Small intestine (tissue), 7 donors: ENCODE measurements around the gene ZGRF1. TPM values are rescaled to one million over a fixed set of nuclear protein-coding genes. Genes with fewer than 3 reads are reported as not detected.
A peak's percentile ranks its signal among the peaks of the same experiment; 100 is the strongest.

Experiments used
- DNase-seq, 2 donors: peaks; one replicate each; pipeline versions ENCODE4 v3.0.0 to v3.0.0-alpha.2; 2013
- FAIRE-seq: peaks from 2 replicates; lab custom pipeline; 2012; peaks lifted over from hg19 to GRCh38; lab: Jason Lieb, UNC
- H3K27ac ChIP-seq, 3 donors: one replicate each; pipeline ENCODE4 v1.5.1; 2013; ENCODE audit warnings: low read length in 2 of 3, mild to moderate bottlenecking in 2 of 3, control low read depth in 1 of 3, inconsistent platforms in 1 of 3, low read depth in 1 of 3, moderate library complexity in 1 of 3
- H3K27me3 ChIP-seq, 3 donors: one replicate each; pipeline ENCODE4 v1.6.1; 2013; ENCODE audit warnings: low read length in 3 of 3, inconsistent platforms in 1 of 3; ENCODE audit not compliant: control insufficient read depth in 3 of 3, insufficient read depth in 3 of 3
- H3K36me3 ChIP-seq, 3 donors: one replicate each; pipeline ENCODE4 v1.6.1; 2013; ENCODE audit warnings: low read length in 3 of 3, inconsistent platforms in 1 of 3, low read depth in 1 of 3, mild to moderate bottlenecking in 1 of 3, moderate library complexity in 1 of 3; ENCODE audit not compliant: control insufficient read depth in 3 of 3, insufficient read depth in 2 of 3
- H3K4me1 ChIP-seq, 3 donors: one replicate each; pipeline ENCODE4 v1.6.1; 2013; ENCODE audit warnings: low read length in 2 of 3, inconsistent platforms in 1 of 3, low read depth in 1 of 3, mild to moderate bottlenecking in 1 of 3, moderate library complexity in 1 of 3; ENCODE audit not compliant: control insufficient read depth in 3 of 3, insufficient read depth in 2 of 3
- H3K4me3 ChIP-seq, 3 donors: one replicate each; pipeline ENCODE4 v1.5.1; 2013; ENCODE audit warnings: low read length in 3 of 3, control low read depth in 1 of 3, inconsistent platforms in 1 of 3, low read depth in 1 of 3, mild to moderate bottlenecking in 1 of 3, moderate library complexity in 1 of 3
- H3K9me3 ChIP-seq, 2 donors: one replicate each; pipeline ENCODE4 v1.6.1; 2013; ENCODE audit warnings: low read depth in 1 of 2, low read length in 1 of 2; ENCODE audit not compliant: control insufficient read depth in 2 of 2, insufficient read depth in 1 of 2
- WGBS, 3 donors: extraction: QIAGEN DNeasy Blood & Tissue Kit; methylation state at CpG; one replicate each; pipeline ENCODE4 v1.1.7; 2013; 5-methylcytosine and 5-hydroxymethylcytosine counted together
- polyA plus RNA-seq, 4 donors: library from polyadenylated mRNA; stranded (reverse) in 3 of 4; unstranded in 1 of 4; fragments of 200-250 nt in 3 of 4; fragments of 120-200 nt in 1 of 4; gene quantifications; one replicate each; pipeline versions ENCODE4 v1.2.1 to v1.2.3, GENCODE V29; 2013
- donor health status: healthy with polysubstance abuse.
- donor health status: control.
- donor health status: control.
- donor health status: Bipolar disorder and iron deficiency.
- donor health status: healthy.

ZGRF1 gene
- polyA plus RNA-seq, 4 donors: 1.3 to 7.1 (median 2.0) TPM

DNA sequence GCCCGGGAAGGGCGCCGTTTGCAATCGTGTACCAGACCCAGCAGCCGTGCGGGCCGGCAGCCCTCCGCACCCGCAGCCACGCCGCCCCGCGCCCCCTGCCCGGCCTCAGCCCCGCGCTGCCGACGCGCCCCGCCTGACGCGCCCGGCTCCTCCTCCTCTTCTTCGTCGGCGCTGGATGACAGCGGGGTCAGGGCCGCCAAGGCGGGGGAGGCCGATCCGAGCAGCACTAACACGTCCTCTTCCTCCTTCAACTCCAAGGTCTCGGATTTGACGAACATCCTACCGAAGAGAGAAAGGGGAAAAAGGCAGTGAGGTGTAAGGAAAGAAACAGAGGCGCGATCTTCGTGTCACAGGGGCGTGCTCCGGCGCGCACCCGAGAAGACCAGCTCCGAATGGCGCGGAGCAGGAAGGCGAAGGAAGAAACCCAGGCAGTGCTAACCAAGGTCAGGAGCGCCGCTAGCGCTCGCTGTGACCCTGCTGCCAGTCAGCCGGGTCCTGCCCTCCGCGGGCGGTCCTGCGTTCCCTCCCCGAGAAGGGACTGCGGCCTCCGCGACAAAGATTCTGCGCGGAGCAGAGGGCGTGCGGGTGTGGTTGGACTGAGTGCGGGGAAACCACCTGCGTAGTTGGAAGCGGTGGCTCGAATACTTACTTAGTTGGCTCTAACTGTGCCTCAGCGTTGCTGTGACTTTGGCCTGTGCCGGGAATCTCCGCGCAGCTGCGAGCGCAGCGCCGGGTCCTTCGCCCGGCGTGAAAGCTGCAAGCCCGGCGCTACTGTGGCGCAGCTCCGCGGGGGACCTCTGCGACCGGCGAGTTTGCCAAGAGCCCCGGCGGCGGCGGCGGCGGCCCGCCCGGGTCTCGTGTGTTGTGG, 121.3 kb downstream of the ZGRF1 start:
- DNase-seq (peak; percentile 25 to 63), FAIRE-seq (no peak)
- H3K27me3 ChIP-seq: peaks cover 11 to 91% (median 51%) of the 10 kb centered on the region in 3 donors
- peak overlapping the region in 2 of 3 donors; percentile 31 to 39 for H3K4me3 ChIP-seq
- H3K27ac ChIP-seq: no peak overlapping the region
- peaks cover 0 to 9% of the 10 kb centered on the region in 2 donors for H3K9me3 ChIP-seq
- H3K4me1 ChIP-seq: peaks cover 8 to 23% (median 16%) of the 10 kb centered on the region in 3 donors
- no peaks in the 10 kb centered on the region for H3K36me3 ChIP-seq
- 0 to 1% (median 1%) methylated on average over 90 to 96 of the region's 96 CpGs for WGBS, 3 donors

DNA sequence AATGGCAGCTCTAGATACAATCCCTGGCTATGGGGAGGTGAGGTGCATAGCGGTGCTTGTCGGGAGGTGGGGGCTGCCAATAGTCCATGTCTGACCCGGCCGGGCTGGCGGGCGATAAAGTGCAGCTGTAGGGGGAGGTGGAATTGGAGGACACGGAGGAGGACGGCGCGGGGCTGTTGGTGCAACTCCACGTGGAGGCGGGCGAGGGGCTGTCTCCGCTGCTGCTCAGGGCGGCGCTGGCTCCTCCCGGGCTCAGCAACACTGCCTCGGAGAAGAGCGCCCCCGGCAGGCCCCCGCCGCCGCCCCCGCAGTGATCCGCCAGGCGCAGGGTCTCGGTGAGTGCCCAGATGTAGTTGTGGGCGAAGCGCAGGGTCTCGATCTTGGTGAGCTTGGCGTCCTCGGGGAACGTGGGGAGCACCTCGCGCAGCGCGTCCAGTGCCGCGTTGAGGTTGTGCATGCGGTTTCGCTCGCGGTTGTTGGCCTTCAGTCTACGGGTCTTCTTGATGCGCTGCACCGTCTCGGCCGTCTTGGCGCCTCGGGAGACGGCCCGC, 122.0 kb downstream of the ZGRF1 start:
- peaks cover 8 to 25% (median 21%) of the 10 kb centered on the region in 3 donors for H3K4me1 ChIP-seq
- no peak for DNase-seq
- no peak for FAIRE-seq
- no peaks in the 10 kb centered on the region for H3K36me3 ChIP-seq
- H3K4me3 ChIP-seq: peak overlapping the region in 1 of 3 donors; percentile 31
- peaks cover 10 to 91% (median 48%) of the 10 kb centered on the region in 3 donors for H3K27me3 ChIP-seq
- 1 to 4% (median 4%) methylated on average over 35 to 52 of the region's 52 CpGs for WGBS, 3 donors
- H3K27ac ChIP-seq: no peak overlapping the region
- H3K9me3 ChIP-seq: peaks cover 0 to 3% of the 10 kb centered on the region in 2 donors

DNA sequence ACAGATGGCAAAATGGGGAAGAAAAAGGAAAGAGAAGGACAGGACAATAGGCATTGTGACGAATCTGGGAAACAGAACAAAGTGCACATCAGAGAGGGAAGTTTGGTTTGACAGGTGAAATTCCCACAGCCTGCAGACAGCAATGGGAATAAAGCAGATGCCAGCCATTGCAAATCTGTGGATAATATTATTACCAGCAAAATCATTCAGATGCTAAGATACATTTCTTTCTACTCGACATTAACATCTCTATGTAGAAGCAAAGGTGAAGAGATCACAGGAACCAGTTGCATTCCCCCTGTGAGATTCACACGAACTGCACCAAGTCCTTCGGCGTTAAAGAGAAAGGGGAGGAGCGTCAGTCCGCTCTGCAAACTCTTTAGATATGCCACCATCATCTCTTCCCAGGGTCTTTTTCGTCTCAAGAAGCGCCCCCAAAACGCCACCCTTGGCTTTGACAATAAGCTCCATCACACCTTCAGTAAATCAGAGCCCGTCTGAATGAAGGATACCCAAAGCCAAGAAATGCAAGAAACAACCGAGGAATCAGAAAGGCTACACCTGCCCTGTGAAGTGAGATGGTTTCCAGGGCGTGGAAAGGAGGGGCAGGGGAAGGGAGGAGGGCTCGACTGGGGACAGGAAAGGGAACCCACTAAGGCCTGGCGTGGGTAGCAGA, 122.6 kb downstream of the ZGRF1 start:
- Histone ChIP-seq H3K27ac (no peak overlapping the region), H3K27me3 (peaks cover 9 to 91% (median 54%) of the 10 kb centered on the region in 3 donors), H3K9me3 (peaks cover 0 to 2% of the 10 kb centered on the region in 2 donors), H3K4me1 (peaks cover 8 to 25% (median 22%) of the 10 kb centered on the region in 3 donors), H3K4me3 (no peak overlapping the region), H3K36me3 (no peaks in the 10 kb centered on the region)
- no peak for DNase-seq
- WGBS, 3 donors: 2 to 4% (median 2%) methylated on average over 15 of the region's 15 CpGs
- no peak for FAIRE-seq

DNA sequence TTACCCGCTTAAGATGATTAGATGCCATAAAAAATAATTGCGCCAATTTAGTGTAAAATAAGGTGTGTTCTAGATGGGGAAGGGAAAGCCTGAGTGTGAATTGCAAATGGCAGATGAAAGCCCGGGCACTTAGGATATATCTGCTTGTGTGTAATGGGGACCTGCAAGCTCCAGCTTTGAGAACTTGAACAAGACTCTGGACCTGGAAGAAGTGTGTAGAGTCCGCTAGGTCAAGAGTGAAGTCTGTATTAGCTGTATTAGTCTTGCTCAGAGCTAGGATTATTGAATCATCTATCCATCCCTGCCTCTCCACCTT, 124.9 kb downstream of the ZGRF1 start:
- 33 to 46% (median 41%) methylated on average over 4 of the region's 4 CpGs for WGBS, 3 donors
- H3K9me3 ChIP-seq: peaks cover 0 to 2% of the 10 kb centered on the region in 2 donors
- H3K27me3 ChIP-seq: peaks cover 8 to 86% (median 50%) of the 10 kb centered on the region in 3 donors
- DNase-seq (no peak), FAIRE-seq (no peak)
- no peaks in the 10 kb centered on the region for H3K36me3 ChIP-seq
- H3K27ac ChIP-seq: no peak overlapping the region
- H3K4me1 ChIP-seq: peaks cover 8 to 20% (median 15%) of the 10 kb centered on the region in 3 donors
- no peak overlapping the region for H3K4me3 ChIP-seq

DNA sequence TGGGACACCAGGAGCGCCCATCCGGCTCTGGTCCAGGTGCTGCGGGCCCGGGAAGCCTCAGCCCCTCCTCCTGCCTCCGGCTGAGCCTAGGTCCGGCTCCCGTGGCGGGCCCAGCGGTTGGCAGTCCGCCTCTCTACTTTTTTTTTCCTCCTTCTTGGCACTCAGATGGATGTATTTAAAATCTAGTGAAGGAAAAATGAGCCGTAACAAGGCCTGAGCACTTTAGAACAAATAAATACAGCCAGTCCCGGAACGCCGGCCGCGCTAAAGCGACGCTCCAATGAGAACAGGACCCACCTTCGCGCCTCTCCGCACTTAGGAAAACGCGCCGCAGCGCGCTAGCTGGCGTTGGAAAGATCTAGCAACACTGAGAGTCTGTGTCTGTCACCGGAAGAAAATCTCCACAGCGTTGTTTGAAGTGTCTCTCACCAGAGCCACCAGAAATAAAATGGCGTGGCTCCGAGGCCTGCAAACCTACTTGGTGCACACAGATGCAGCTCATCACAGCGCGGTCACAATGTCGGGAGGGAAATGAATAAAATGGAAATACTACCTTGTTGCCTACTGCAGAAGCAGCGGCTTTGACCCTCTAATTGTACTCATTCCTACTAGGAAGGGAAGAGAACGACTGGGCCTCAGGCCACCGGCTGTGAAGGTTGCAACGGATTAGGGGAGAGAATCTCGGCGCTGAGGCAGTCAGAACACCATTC, 125.5 kb downstream of the ZGRF1 start:
- H3K4me1 ChIP-seq: peaks cover 3 to 19% (median 13%) of the 10 kb centered on the region in 3 donors
- DNase-seq: peak in 1 of 2 donors; percentile 39
- peaks cover 0 to under 1% of the 10 kb centered on the region in 2 donors for H3K9me3 ChIP-seq
- H3K36me3 ChIP-seq: no peaks in the 10 kb centered on the region
- H3K27ac ChIP-seq: no peak overlapping the region
- H3K4me3 ChIP-seq: no peak overlapping the region
- H3K27me3 ChIP-seq: peaks cover 5 to 82% (median 48%) of the 10 kb centered on the region in 3 donors
- FAIRE-seq: no peak
- 12 to 13% (median 13%) methylated on average over 40 of the region's 40 CpGs for WGBS, 3 donors

DNA sequence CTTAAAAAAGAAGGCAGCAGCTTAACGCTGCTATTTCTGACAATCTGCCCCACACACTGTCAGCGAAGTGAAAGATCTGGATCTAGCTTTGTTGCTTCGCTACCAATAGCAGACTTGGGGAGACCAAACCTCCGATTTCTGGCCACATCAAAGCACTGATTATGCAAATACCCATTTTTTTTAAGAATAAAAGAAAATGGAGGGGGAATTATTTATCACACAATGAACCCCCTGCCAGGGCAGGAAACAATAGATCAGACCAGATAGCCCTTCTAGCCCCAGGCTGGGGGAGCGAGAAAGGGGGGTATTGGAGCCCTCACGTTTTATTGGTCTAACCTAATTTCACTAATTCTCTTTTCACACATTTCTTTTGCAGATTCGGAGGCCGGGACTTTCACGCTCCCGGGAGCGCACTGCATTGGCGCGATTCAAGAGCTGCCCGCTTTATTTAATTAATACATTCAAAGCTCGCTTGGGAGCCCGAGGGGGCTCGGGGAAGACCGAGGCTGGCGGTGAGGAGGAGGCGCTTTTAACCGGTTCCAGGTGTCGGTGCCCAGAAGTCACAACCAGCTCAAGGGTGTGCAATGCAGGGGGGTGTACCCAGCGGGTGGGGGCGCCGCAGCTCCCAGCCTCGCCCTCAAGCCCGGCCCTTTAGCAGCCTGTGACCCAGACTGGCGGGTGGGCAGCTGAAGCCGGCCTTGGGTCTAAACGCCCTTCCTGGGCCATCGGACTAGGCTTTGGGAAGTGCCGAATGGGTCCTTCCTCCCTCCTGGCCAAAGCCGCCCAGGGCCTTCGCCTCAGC, 126.2 kb downstream of the ZGRF1 start:
- no peak overlapping the region for H3K27ac ChIP-seq
- FAIRE-seq: no peak
- no peaks in the 10 kb centered on the region for H3K9me3 ChIP-seq
- DNase-seq: no peak
- H3K27me3 ChIP-seq: peaks cover 5 to 80% (median 46%) of the 10 kb centered on the region in 3 donors
- no peaks in the 10 kb centered on the region for H3K36me3 ChIP-seq
- H3K4me3 ChIP-seq: no peak overlapping the region
- H3K4me1 ChIP-seq: peaks cover 3 to 17% (median 13%) of the 10 kb centered on the region in 3 donors
- 3 to 6% (median 6%) methylated on average over 34 of the region's 34 CpGs for WGBS, 3 donors

DNA sequence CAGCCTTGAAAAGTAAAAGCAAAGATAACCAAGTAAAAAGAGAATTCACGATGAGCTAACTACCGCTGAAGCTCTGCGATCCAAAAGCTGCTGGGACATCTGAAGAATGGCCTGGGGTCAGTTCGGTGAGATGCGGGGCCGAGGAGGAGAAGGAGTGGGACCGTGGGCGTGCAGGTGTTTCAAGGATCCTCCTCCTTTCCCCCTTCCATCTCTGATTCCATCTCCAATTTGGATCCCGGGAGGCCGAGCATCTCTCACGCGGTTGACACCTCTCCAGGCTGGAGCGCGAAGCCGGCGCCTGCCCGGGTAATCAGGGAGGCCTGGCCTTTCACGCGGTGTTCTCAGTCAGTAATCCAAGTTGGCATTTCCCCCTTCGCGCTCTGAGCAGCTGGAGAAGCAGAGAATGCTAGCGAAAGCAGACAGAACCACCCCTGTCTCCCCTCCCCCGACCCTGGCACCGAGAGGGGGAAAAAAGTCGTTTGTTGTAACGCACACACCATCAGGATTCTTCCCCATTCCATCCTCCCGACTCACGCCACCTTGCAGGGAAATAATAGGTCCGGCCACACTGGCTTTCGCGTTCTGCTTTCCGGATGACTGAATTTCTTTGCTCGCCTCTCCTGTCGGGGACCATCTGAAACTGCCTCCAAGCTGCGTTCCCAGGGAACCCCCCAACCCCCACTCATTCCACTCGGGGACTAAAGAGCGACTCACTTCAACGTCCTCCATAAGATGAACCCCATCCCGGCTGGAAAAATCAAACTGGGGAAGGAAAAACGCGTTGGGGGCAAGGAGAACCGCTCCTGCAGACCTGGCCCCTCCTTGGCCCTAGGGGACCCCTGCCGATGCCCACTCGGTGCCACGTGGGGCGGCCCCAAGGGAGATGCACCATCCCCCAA, 127.2 kb downstream of the ZGRF1 start:
- H3K9me3 ChIP-seq: no peaks in the 10 kb centered on the region
- WGBS, 3 donors: 3 to 8% (median 4%) methylated on average over 43 to 46 of the region's 46 CpGs
- no peaks in the 10 kb centered on the region for H3K36me3 ChIP-seq
- DNase-seq (peak in 1 of 2 donors; percentile 26), FAIRE-seq (no peak)
- no peak overlapping the region for H3K27ac ChIP-seq
- H3K4me1 ChIP-seq: peaks cover 0 to 11% (median 11%) of the 10 kb centered on the region in 3 donors
- H3K27me3 ChIP-seq: peaks cover 0 to 77% (median 43%) of the 10 kb centered on the region in 3 donors
- no peak overlapping the region for H3K4me3 ChIP-seq
